HG03439 (cell line): ENCODE measurements around the gene COQ9.
"Not testable (repeated sequence)": the region's sequence is repeated elsewhere in the genome, so short reads cannot be mapped to it uniquely, and the experiment has no call there.

Source experiments
- ATAC-seq: cut with Tn5 transposase; IDR thresholded peaks from one replicate; pipeline ENCODE4 v1.9.1; 2021; ENCODE audit warnings: mild to moderate bottlenecking, moderate library complexity; ENCODE audit not compliant: unreplicated experiment

COQ9 gene, protein sequence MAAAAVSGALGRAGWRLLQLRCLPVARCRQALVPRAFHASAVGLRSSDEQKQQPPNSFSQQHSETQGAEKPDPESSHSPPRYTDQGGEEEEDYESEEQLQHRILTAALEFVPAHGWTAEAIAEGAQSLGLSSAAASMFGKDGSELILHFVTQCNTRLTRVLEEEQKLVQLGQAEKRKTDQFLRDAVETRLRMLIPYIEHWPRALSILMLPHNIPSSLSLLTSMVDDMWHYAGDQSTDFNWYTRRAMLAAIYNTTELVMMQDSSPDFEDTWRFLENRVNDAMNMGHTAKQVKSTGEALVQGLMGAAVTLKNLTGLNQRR

DNA sequence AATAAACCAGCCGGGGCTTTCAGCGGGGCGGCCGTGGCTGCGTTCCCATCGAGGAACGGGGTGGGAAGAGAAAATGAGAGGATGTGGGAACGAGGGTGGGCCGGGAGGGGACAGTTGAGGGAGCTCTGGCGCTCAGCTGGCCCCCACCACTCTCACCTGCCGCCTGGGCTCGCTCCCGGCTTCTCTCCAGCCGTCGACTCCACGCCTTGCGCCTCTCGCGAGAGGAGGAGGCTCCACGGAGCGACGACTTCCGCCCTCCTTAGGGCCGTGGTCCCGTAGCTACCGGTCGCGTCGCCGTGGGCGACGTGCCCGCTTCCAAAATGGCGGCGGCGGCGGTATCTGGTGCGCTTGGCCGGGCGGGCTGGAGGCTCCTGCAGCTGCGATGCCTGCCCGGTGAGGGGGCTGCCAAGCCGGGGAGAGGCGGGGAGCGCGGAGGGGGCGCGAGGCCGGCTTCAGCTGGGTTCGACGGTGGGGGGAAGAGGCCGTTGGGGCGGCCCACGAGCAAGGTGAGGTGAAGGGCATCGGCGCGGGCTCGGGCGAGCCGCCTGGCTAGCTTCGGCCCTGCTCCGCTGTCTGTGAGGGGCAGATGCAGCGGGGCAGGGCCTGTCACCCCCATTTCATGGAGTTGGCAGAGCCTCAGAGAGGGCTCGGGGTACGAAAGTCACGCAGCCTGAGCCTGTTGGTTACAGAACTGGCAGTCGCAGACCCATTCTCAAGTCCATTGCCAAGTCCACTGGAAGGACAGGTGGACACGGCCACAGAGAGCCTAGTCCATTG lies at the start of gene COQ9, which contains the start of gene CIAPIN1:
Gene COQ9, plus strand, starts transcription at position 294 of the 777 bp plus-strand sequence. Its CDS starts 27 bp downstream, at position 321.
Gene CIAPIN1, minus strand, starts transcription at position 200 of the 777 bp plus-strand sequence. CDS start 6,457 bp downstream, outside the sequence.
- peak; percentile 93 for ATAC-seq

DNA sequence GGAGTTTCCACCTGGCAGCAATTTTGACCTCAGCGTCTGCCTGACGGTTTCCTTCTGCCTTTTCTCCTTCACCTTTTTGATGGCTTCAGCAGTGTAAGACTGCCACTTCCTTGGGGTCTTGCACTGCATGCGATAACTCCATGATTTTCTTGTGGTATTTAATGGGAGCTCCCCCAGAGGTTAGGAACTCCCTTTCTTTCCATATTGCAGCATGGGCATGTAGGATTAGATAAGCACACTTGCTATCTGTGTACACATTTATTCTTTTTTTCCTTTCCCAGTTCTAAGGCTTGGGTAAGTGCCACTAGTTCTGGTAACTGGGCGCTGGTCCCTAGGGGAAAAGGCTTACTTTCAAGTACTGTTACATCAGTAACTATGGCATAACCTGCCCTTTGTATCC lies 49.8 kb upstream of the COQ9 start:
- ATAC-seq: not testable (repeated sequence)

DNA sequence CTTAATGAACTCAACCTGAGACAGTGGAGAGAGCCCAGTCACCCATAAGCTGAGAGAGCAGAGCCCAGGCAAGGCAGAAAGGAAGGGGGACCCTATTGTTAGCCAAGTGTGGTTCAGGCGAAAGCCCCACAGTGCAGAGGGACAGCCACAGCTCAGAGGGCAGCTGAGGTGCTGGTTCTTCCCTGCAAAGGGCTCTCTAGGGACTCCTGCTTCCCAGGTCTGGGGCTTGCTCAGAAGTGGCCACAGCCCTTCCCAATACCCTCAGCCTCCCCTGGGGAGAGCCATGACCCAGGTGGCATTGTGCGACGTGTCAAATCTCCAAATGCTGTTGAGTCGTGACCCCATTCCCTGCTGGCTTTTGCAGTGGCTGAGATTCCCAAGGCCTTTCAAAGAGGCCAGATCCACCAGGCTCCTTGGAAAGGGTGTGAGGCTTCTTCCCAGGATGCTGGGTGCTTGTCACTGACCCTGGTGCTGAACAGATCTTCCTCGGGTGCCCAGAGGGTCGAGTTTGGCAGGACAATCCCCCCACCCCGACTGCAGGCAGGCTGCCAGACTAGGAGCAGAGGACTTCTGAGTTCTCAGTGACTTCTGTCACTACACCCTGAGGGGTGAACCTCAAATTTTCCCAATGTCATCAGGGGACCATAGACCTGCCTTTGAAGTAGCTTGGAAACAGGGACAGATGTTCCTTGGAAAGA lies 45.2 kb upstream of the COQ9 start:
- ATAC-seq: no peak

DNA sequence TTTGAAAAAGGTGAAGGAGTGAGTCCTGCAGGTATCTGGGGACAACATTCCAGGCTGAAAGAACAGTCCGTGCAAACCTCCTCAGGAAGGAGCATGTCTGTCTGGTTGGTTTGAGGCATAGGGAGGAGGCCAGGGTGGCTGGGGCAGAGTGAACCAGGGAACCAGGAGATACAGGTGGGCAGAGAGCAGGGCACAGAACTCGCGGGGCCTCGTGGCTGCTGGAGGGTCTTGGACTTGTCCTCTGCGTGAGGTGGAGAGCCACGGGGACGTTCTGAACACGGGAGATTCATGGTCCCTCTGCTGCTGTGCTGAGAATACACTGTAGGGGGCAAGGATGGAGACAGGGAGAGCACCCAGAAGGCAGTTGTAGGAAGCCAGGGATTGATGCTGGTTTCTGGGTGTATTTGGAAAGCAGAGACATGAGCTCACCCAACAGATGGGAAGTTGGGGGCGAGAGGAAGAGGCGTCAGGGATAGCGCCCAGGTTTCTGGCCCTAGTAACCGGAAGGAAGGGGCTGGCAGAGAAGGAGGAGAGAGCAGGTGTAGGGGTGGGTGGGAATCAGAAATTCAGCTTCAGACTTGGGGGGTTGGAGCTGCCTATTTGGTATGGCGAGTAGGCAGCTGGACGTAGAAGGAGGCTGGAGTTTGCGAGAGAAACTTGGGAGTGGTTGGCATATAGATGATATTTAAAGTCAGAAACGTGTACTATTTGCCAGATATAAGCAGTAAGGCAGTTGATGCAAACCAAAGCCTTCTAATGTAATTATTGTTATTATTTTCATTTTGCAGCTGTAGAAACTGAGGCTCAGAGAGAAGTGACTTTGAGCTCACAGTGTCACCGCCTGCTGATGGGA lies 43.1 kb upstream of the COQ9 start, which contains the start of gene CCL17:
Gene CCL17, plus strand, starts transcription at position 803 of the 853 bp plus-strand sequence. CDS start 9,166 bp downstream, outside the sequence.
- ATAC-seq: no peak

DNA sequence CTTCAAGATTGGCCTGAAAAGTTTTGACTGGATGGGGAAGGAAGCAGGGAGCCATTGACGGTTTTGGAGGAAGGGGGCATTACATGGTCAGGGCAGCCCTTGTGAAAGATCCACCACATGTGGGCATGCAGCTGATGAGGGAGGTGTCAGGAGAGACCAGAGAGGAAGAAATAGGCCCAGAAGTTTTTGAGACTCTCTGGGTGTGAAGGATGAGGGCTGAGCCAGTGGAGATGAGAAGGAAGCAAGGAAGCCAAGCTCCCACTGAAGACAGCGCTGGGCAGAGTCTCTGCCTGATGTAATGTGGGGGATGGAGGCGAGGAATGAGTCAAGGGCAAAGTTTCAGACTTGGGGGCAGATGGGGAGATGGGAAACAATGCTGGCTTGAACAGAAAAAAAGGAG lies 42.2 kb upstream of the COQ9 start:
- no peak for ATAC-seq

DNA sequence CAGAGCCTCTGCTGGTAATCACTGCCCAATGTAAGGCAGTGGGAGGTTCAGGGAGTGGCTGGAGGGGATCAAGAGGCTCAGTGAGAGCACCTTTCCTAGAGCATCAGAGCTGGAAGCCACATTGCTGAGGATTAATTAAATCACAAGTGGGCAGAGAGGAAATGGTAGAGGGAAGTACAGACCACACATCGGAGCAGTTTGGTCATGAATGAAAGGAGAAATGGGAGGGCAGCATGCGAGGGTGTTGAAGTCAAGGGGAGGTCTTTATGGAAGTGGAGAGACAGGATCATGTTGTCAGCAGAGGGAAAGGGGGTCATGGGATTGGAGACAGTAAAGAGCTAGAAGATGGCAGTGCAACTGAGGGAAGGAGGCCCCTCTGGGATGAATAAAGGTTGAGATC lies 40.4 kb upstream of the COQ9 start:
- no peak for ATAC-seq

DNA sequence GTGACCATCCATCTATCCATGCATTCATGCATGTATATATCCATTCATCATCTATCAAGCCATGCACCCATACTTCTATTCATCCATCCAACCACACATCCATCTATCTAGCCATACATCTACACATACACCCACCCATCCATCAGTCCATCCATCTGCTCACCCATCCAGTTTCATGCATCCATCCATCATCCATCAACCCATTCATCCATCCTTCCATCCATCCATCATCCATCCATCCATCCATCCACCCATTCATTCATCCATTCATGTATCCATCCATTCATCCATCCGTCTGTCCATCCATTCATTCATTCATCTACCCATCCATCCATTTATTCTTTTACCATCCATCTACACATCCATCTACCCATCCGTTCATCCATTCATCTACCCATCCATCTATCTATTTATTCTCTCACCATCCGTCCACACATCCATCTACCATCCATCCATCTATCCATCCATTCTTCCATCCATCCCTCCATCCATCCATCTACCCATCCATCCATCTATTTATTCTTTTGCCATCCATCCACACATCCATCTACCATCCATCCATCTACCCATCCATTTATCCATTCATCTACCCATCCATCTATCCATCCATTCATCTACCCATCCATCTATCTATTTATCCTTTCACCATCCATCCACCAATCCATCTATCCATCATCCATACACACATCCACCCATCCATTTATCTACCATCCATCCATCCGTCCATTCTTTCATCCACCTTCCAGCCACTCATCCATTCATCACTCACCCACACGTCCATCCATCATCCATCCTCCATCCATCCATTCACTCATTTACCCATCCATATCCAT lies 39.5 kb upstream of the COQ9 start:
- ATAC-seq: no peak

DNA sequence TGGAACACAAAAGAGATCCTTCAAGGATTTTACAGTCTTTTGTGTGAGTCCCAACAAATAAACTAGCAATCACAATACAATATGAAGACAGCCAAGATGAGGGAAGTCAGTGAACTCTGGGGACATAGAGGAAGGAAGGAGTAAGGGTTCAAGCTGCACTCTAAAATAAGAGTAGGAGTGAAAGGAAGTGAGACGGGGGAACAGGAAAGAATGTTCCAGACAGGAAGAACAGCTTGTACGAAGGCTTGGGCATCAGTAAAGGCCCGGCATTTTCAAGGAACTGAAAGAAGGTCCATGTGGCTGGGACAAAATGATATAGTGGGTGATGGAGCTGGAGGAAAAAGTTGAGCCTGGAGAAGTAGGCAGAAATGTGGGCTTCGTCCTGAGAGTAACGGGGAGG lies 38.2 kb upstream of the COQ9 start:
- no peak for ATAC-seq

DNA sequence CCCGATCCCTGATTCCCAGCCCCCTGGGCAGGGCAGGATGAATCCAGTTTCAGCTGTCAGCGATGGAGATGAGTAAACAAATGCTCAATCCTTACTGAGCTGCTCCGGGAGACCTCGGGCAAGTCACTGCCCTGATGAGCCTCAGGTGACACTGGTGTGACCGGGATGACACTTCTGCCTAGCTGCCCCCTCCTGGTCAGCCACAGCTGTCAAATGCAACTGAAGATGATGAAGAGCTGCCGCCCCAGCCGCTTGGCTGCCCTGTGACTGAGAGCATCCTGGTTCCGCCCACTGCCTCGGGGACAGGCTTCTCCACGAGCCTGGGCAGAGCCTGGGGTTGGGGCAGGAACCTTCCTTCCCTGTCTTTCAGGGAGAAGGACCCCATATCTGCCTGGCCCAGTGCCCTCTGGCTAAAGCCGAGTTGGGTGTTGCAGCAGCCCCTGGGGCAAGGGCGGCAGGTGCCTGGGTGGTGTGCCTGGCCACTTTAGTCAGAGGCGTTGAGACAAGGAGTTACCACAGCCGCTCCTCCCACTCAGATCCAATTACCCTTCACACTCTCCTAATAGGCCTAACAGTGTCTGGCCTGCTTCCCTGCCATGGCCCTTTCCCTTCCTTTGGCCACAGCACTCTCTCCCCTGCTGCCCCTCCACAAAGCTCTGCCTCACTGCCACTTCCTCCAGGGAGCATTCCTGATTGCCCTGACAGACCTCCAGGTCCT lies 37.2 kb upstream of the COQ9 start:
- no peak for ATAC-seq

DNA sequence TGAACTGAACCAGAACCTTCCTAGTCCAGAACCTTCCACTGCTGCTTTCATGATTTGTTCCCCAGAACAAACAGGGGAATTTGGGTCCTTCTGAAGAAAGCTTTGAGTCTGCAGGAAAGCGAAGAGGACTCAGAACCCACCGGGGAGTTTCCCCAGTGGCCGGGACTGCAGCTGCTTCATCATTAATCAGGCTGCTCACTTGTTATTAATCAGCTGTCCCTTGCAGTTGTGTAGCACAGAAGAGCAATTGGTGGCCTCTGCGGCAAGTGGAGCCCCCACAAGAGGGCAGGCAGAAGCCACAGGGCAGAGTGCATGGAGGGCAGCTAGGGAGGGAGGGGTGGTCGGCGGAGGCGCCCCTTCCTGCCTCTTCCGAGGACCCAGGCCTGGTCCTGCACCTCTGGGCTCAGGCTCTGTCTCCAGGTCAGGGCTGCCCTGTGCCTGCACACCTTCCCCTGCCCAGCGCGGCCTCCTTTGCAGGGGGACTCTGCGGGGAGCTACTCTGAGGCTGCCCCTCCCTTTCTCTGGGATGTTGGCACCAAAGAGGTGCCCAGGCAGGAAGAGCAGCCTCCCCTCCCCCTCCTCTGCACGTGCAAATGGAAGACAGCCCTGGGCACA lies 35.8 kb upstream of the COQ9 start:
- ATAC-seq: no peak

DNA sequence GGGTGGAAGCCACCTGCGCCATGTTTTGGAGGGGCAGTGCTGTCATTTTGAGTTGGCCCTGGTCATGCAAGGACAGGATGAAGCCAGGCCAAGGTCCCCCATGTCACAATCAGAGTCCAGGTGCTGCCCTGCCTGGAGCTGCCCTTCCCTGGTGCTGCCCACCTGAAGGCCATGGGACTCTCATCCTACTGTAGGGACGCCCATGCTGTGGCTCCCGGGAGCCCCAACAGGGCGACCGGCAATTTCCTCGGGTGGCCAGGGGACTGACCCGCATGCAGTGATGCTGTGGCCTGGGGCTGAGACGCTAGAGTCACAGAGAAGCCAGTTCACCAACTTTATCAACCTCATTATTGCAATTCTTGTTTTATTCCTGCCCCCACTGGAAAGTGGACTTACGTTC lies 34.7 kb upstream of the COQ9 start:
- ATAC-seq: no peak

DNA sequence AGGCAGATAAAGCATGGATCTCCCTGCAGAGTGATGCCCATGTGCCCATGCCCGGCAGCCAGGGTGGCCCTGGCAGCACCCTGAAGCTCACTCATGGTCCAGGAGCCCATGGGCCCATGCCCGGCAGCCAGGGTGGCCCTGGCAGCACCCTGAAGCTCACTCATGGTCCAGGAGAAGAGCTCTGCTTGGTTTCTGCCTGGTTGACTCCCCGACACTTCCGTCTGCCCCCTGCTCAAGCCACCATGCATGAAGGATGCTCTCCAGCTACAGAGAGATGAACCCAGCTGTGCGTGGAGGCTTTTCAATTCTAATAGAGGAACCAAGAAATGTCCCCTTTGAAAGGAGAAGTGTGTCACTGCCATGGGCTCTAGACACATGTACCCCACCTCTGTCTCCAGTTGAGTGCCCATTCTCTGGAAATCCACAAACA lies 34.0 kb upstream of the COQ9 start:
- no peak for ATAC-seq

DNA sequence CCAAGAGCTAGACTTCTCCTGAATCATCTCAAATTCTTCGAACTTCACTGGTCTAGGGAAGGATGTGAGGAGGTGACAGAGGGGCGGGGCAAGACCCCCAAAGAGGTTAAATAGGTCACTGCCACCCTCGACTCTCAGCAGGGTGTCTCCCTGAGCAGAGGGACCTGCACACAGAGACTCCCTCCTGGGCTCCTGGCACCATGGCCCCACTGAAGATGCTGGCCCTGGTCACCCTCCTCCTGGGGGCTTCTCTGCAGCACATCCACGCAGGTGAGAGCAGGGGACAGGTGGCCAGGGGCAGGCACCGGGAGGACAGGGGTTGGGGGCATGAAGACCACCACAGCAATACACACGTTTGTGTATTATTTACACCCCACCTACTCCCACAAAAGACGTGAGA lies 33.5 kb upstream of the COQ9 start:
- ATAC-seq: no peak

DNA sequence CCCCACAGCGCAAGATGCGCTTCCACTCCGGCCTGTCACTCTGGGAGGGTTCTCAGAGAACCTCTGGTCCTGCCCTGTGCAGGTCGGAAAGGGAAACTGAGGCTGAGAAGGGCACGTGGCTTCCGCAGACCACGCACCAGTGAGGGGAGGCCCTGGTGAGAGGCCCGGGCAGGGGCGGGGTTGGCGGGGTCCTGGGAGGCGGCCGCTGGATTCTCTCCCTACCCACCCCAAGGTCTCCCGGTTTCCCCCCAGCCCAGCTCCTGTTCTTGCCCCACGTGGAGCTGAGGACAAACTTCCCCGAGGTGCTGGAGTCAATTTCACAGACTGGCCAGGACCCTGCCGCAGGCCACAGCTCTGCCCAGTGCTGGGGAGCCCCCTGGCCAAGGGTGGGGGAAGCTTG lies 31.2 kb upstream of the COQ9 start:
- ATAC-seq: no peak

DNA sequence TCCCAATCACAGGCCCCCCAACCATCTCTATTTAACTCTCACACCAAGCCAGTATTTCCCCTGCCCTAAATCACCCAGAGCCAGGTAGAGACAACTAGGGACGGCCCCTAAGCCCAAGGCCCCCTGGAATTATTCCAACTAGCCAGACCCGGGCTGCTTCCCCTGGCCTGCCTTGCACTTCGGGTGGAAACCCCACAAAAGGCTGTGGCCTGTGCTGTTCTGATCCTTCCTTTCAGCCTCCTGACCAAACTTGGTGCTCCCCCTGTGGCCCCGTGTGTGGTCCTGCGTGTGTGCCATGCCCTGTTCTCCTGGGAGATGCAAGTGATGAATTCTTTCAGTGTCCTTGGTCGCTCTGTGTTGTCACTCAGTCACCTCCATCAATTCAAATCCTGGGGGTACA lies 27.8 kb upstream of the COQ9 start:
- ATAC-seq: no peak

DNA sequence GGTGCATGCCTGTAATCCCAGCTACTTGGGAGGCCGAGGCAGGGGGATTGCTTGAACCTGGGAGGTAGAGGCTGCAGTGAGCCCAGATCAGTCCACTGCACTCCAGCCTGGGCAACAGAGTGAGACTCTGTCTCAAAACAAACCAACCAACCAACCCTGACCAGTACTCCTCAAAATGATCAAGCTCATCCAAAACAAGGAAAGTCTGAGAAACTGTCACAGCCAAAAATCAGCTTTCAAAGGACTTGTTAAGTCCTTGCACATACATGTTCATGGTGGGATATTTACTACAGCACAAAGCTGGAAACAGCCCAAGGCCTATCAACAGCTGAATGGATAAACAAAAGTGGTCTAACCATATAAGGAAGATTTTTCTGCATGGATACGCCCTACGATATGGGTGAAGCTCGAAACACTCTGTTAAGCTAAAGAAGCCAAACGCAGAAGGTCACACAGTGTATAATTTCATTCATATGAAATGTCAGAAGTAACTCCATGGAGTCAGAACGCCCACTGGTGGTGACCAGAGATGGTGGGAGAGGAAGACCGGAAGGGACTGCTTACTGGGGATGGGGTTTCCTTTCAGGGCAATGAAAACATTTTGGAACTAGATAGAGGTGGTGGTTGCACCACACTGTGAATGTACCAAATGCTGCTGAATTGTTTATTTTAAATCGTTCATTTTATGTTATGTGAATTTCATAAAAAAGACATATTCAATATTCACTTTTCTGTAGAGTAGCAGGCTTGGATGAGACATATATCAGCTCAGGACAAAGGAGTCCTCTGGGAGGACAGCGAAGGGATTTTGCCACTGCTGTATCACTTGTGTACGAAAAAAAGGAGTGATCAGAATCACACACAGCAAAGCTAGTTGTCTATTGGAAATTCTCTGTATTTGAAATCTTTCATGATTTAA lies 25.0 kb upstream of the COQ9 start:
- ATAC-seq: no peak

DNA sequence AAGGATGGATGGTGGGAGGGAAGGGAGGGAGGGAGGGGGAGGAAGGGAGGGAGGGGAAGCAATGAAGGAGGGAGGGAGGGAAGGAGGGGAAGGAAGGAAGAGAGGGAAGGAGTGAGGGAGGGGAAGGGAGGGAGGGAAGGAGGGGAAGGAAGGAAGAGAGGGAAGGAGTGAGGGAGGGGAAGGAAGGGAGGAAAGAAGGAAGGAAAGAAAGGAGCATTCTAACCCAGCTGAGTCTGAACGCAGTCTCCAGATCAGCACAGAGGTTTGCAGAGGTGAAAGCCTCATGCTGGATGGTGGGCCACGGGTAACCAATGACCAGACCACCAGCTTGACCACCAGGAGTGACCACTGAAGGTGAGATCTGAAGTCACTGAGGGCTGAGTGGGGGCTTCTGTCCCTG lies 24.1 kb upstream of the COQ9 start:
- no peak for ATAC-seq

DNA sequence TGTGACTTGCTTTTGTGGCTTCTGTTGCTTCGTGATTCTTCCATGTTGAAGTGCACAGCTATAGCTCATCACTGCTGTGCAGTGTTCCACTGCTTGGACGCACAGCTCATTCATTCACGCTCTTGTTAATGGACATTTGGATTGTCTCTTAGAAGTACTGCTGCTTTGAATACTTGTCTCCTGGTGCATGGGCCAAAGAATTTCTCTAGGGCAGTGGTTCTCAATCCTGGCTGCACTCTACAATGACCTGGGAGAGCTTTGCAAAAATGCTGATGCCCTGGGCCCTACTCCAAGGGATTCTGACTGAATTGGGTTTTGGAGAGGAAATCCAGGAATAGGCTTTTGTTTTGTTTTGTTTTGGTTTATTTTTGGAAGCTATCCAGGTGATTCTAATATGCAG lies 22.7 kb upstream of the COQ9 start:
- no peak for ATAC-seq
